Measurements from ENCODE around the gene RANBP17.

RANBP17 gene

DNA sequence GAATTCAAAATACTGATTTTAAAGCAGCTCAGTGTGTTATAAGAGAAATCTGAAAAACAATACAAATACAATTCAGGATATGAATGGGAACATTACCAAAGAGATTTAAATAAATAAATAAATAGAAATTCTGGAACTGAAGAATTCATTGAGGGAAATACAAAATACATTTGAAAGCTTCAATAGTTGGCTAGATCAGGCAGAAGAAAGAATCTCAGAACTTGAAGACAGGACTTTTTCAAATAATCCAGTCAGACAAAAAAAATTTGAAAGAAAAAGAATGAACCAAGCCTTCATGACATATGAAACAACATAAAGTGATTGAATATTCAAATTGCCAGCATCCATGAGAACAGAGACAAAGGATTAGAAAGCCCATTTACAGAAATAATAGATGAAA lies 387.6 kb downstream of the RANBP17 start:
- TF ChIP-seq, protein P1, sequence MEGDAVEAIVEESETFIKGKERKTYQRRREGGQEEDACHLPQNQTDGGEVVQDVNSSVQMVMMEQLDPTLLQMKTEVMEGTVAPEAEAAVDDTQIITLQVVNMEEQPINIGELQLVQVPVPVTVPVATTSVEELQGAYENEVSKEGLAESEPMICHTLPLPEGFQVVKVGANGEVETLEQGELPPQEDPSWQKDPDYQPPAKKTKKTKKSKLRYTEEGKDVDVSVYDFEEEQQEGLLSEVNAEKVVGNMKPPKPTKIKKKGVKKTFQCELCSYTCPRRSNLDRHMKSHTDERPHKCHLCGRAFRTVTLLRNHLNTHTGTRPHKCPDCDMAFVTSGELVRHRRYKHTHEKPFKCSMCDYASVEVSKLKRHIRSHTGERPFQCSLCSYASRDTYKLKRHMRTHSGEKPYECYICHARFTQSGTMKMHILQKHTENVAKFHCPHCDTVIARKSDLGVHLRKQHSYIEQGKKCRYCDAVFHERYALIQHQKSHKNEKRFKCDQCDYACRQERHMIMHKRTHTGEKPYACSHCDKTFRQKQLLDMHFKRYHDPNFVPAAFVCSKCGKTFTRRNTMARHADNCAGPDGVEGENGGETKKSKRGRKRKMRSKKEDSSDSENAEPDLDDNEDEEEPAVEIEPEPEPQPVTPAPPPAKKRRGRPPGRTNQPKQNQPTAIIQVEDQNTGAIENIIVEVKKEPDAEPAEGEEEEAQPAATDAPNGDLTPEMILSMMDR (IDR thresholded peaks at IDR 0.05; ENCODE audit: borderline replicate concordance, insufficient read depth, low read depth, low read length) = no peak
- no peak overlapping the region for H3K4me3 ChIP-seq (ENCODE audit: low read depth, low read length)

DNA sequence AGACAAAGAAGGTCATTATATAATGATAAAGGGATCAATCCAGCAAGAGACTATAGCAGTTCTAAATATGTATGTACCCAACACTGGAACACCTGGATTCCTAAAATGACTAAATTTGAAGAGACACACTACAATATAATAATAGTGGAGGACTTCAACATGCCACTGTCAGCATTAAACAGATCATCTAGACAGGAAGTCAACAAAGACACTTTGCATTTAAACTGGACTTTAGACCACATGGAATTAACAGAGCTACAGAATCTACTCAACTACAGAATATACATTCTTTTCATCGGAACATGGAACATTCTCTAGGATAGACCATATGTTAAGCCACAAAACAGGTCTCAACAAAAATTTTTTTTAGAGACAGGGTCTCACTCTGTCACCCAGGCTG lies 388.9 kb downstream of the RANBP17 start:
- TF ChIP-seq, protein P1 (IDR thresholded peaks at IDR 0.05; ENCODE audit: borderline replicate concordance, insufficient read depth, low read depth, low read length) = no peak
- no peak overlapping the region for H3K4me3 ChIP-seq (ENCODE audit: low read depth, low read length)

DNA sequence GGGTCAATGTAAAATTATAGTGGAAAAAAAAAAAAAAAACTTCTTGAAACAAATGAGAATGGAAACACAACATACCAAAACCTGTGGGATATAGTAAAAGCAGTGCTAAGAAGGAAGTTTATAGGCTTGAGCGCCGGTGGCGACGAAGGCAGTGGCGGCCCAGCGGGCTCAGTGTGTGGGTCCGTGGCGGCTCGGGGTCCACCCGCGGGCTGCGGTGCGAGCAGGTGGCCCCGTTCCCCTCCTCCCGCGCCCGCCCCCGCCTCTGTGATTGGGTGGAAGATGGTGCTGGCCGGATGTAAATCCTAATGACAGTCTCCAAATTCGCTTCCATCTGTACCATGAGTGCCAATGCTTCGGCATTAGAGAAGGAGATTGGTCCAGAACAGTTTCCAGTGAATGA lies 389.7 kb downstream of the RANBP17 start:
- H3K4me3 ChIP-seq (ENCODE audit: low read depth, low read length) = no peak overlapping the region
- TF ChIP-seq, protein P1 (IDR thresholded peaks at IDR 0.05; ENCODE audit: borderline replicate concordance, insufficient read depth, low read depth, low read length) = no peak

DNA sequence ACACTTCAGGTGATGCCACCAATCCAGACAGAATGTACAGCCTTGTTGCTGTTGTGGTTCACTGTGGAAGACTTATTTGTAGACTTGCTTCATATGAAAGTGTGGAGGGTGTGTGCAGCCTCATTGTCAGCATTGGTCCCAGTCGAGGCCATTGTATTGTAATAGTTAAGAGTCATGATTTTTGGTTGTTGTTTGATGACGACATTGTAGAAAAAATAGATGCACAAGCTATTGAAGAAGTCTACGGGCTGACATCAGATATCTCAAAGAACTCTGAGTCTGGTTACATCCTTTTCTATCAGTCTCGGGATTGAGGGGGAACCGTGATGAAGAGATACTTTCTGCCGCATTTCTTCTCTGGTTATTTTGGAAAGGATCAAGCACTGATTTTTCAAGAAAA lies 390.9 kb downstream of the RANBP17 start:
- TF ChIP-seq, protein P1 (IDR thresholded peaks at IDR 0.05; ENCODE audit: borderline replicate concordance, insufficient read depth, low read depth, low read length) = no peak
- H3K4me3 ChIP-seq (ENCODE audit: low read depth, low read length) = no peak overlapping the region

DNA sequence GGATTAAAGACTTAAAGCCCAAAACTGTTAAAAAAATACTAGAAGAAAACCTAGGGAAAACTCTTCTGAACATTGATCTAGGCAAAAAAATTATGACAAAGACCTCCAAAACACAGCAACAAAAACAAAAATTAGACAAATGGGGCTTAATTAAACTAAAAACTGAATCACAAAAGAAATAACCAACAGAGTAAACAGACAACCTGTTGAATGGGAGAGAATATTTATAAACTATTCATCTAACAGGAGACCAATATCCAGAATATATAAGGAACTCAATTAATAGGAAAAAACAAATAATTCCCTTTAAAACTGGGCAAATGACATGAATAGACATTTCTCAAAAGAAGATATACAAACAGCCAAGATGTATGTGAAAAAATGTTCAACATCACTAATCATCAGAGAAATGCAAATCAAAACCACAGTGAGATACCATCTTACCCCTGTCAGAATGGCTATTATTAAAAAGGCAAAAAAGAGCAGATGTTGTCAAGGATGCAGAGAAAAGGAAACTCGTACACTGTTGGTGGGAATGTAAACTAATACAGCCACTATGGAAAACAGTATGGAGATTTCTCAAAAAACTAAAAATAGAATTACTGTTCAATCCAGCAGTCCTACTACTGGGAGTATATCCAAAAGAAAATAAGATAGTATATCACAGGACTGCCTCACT lies 397.1 kb downstream of the RANBP17 start:
- TF ChIP-seq, protein P1 (IDR thresholded peaks at IDR 0.05; ENCODE audit: borderline replicate concordance, insufficient read depth, low read depth, low read length) = no peak
- H3K4me3 ChIP-seq (ENCODE audit: low read depth, low read length) = no peak overlapping the region

DNA sequence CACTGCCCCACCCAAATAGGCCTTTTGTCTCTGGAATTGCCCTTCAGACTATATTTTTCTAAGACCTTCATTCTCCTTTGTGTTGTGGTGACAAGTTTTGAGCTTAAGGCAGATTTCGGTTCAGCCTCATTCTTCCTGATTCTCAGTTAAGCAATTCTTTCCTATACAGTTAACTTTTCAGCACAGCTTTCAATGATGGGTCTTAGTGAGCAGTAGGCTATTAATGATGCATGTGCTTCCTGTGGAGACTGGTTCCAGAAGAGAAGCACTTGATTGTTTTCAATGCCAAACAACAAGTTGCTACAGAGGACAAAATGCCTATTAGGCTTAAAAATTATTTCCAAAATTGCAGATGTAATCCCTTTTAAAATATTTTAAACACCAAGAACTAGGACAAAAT lies 399.5 kb downstream of the RANBP17 start:
- TF ChIP-seq, protein P1 (IDR thresholded peaks at IDR 0.05; ENCODE audit: borderline replicate concordance, insufficient read depth, low read depth, low read length) = no peak
- no peak overlapping the region for H3K4me3 ChIP-seq (ENCODE audit: low read depth, low read length)

DNA sequence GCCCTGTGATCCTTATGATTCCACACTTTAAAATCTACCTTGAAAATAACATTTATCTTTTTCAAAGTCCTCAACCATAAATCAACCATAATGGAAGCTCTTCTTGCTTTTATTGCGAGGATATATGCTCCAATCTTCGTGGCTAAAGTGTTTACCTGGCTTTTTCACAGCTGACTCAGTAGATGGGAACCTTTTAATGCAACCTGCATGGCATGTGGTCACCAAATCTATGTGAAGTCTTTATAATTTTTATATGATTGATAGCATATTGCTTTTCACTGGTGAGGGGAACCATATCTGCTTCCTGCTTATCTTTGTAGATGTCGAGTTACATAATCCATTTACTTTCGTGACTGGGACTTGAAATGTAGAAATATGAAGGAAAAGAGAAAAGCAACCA lies 400.1 kb downstream of the RANBP17 start:
- TF ChIP-seq, protein P1 (IDR thresholded peaks at IDR 0.05; ENCODE audit: borderline replicate concordance, insufficient read depth, low read depth, low read length) = no peak
- no peak overlapping the region for H3K4me3 ChIP-seq (ENCODE audit: low read depth, low read length)

All from GM12875 (cell line).